K562 treated with DMSO at 1 percent for 12 hours (cell line): Measurements from ENCODE around the gene HECTD2. TPM values are rescaled to one million over a fixed set of nuclear protein-coding genes. Genes with fewer than 3 reads are reported as not detected.

Source experiments
- total RNA-seq: library from RNA; unstranded; fragments of 300-600 nt; gene quantifications from 2 replicates; pipeline ENCODE4 v1.2.3, GENCODE V29; 2022; ENCODE audit not compliant: insufficient read depth

The HECTD2 gene, protein sequence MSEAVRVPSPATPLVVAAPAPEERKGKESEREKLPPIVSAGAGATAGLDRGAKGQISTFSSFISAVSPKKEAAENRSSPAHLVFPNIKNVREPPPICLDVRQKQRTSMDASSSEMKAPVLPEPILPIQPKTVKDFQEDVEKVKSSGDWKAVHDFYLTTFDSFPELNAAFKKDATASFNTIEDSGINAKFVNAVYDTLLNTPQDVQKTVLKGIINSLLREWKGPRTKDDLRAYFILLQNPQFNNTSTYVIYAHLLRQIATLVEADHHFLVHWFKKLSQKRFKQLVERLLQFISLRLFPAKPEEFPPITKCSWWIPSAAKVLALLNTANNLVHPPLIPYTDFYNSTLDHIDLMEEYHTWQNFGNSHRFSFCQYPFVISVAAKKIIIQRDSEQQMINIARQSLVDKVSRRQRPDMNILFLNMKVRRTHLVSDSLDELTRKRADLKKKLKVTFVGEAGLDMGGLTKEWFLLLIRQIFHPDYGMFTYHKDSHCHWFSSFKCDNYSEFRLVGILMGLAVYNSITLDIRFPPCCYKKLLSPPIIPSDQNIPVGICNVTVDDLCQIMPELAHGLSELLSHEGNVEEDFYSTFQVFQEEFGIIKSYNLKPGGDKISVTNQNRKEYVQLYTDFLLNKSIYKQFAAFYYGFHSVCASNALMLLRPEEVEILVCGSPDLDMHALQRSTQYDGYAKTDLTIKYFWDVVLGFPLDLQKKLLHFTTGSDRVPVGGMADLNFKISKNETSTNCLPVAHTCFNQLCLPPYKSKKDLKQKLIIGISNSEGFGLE
- 0.47 and 3.5 TPM in 2 replicates for total RNA-seq

DNA sequence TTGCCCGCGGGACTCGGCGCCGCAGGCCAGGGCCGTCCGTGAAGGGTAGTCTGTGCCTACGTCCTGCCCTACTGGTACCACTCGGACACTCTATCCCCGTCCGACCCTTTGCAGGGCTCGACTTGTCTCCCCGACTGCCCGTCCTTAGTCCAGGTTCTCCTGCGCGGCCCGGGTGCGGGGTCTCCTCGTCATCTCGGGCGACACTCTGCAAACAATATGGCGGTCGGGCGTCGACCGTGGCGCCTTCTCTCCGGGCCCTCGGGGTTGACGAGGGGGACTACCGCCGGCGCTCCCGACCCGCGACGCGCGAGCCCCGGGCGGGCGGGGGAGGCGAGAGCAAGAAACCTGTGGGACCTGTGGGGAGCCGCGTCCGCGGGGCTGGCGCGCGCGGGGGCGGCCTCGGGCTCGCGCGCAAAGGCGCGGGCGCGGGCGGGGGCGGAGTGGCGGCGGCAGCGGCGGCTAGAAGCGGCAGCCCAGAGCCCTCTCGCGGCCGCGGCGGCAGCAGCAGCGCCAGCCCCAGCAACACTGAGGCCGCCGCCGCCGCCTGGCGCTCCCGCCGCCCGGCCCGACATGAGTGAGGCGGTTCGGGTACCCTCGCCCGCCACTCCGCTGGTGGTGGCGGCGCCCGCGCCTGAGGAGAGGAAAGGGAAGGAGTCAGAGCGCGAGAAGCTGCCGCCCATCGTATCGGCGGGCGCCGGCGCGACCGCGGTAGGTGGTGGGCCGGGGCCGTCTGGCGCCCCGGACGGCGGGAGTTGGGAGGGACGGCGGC lies at the start of gene HECTD2:
HECTD2 (plus strand) TSS at position 476 of the 769 bp plus-strand sequence; CDS start at position 571, 95 bp downstream.

Other genes starting within 250 kb of the HECTD2 start
- 14.2 and 22.5 TPM in 2 replicates for gene PCGF5, start 189.7 kb upstream of the HECTD2 start, total RNA-seq
- 0.64 and 0.80 TPM in 2 replicates for gene PPP1R3C, start 222.7 kb downstream of the HECTD2 start, total RNA-seq